ENCODE measurements around the gene ACOT8.

GRCh38 chr20:45848421-45848820 is 8.8 kb downstream of the ACOT8 start:
- TF ChIP-seq CTCF (optimal IDR thresholded peaks at IDR 0.05 in 1 of 3, IDR thresholded peaks at IDR 0.05 in 1 of 3, conservative IDR thresholded peaks at IDR 0.05 in 1 of 3; ENCODE audit: extremely low read depth in 1 of 3, insufficient read depth in 2 of 3, low read length in 3 of 3) (no peak), EZH2 (IDR thresholded peaks at IDR 0.05; ENCODE audit: low read length) (no peak)
